T1000 (cell line): ENCODE results near the gene CASZ1.

Source experiments
- DNase-seq: peaks from one replicate; lab custom pipeline; 2025; ENCODE audit warnings: mixed read lengths; lab: John Stamatoyannopoulos, UW

The CASZ1 gene

DNA sequence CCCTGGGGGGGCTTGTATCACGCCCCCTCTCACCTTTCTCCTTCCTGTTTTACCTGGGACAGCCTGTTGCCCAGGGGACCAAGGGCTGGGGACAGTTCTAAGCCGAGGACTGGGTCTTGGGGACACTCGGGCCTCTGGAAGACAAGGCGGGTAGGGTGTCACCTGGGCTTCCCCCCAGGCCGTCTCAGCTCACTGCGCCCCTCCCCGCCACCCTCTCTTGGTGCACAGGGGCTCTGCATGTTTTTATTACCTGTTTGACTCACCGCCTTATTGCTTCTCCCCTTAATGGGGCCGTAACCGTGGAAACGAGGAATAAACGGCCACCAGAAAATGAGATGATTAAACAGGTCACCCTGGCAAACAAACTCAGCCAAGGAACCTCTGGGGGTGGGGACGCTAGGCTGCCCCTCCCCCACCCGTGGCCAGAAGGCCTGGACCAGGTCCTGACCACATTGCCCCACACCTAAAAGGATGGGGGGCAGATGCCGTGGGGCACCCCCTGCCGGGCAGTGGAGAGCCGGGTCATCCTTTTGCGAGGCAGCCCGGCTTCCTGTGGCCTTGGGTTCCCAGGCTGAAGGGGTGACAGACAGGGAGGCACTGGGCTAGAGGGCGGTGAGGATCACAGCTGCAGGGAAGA is 109.9 kb downstream of the CASZ1 start:
- peak; percentile 27 for DNase-seq

DNA sequence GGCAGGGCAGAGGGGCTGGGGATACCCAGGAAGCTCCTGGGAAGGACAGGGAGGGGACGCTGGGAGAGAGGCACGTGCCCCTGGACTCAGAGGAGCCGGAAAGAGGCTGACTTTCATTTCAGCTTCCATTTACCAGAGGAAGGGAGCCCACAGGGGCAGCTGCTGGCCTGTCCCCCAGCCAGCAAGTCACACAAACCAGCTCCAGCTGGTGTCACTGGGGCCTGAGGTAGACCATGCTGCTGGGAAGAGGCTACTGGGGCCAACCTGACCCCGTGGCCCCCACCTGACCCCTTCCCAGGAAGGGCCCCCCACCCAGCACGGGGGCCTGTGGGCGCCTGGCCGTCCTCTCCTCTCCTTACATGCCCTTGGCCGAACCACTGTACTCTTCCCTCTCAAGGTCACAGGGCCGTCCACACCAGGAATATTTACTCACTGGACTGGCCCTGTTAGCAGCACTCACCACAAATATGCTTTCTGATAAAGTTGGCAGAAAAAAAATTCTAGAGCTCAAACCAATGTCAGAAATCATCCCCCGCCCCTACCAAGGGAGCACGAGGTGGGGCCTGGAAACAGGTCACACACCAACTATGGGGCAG is 110.5 kb downstream of the CASZ1 start:
- no peak for DNase-seq

DNA sequence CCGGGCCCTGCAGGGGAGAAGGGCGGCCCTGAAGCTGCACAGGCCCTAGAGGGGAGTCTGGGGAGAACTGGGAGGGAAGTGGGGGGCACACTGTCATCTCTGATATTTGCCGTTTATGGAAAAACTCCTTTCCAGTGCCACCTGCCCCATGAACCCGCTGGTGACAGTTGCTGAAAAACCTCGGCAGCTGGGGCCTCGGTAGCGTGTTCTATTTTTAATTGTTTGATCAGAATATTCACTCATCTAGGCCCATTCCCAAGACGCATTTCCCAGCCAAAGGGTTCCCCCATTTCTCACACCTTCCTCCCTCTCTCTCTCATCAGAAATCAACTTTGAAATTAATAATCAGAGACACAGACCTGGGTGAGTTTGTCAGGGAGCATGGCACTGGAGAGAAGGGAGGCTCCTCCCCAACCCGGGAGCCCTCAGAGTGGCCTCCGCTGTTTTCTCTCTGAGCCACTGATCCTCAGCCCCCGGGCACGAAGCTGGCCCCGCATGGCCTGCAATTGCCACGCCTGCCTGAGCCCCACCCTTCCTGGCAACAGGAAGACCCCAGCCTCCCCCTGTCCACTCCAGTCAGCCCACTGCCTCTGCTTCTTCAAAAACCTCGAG is 111.1 kb downstream of the CASZ1 start:
- no peak for DNase-seq

DNA sequence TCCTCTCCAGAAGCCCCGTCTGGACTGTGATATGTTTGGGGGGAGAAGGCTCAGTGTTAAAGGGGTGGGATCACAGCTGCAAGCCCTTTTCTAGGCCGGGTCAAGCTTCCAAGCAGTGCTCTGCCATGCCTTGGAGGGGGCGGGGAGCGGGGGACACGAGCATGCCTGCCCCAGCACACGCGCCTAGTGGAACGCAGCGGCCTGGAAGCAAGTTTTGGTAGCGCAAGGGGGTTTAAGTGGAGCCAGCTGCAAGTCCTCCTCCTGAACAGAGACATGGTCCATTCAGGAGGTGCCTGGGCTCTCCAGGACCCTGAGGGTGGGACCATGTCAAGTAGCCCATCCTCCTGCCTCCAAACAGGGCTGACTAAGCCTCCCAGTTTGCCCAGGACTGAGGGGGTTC is 112.2 kb downstream of the CASZ1 start:
- DNase-seq: no peak

DNA sequence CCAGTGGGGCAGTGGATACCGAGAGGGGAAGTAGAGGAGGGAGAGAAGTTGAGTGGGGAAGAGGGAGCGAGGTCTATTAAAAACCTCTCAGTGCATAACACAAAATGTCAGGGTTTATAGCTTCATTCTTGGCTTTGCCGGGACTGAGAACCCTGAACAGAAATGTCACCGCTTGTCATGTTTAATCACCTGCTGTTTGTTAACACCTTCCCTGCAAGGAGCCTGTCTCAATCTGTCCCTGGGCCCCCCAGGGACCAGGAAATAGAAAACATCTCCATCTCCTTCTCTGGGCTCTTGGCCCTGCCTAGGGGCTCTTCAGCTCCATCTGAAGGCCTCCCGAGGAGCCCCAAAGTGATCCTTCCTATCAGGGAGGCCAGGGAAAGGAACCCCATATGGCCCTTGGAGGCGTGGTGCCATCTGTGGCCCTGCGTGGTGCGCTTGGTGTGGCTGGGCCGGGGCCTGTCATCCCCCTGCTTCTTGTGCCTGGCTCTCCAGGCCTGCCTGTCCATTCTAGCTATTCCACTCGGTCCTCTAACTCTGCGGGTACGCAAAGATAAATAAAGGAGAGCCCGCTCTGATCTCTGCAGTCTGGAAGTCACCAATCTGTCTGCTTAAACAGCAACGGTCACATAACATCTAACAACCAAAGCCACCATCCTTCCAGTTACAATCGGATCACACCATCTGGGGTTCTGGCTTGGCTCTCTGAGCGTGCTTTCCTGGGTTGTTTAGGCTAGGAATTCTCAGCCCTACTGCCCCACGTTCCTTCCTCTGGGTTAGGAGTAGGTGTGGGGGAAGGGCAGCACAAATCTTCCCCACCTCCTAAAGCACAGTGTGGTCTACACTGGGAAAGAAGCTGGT is 113.8 kb downstream of the CASZ1 start:
- DNase-seq: no peak

DNA sequence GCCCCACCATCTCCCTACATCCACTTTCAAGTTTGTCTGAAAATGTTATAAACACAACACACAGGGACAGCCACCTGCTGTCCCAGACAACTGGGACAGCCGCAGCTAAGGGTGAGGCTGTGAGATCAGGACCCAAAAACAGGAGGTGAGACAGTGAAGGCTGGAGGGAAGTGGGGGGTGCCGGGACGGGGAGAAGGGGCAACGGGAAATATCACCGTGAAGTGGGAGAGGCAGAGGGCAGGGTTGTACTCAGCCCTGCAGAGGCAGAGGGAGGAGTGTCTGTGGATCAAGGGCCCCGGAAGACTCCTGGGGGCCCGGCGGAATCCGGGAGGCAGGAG is 114.4 kb downstream of the CASZ1 start:
- no peak for DNase-seq

DNA sequence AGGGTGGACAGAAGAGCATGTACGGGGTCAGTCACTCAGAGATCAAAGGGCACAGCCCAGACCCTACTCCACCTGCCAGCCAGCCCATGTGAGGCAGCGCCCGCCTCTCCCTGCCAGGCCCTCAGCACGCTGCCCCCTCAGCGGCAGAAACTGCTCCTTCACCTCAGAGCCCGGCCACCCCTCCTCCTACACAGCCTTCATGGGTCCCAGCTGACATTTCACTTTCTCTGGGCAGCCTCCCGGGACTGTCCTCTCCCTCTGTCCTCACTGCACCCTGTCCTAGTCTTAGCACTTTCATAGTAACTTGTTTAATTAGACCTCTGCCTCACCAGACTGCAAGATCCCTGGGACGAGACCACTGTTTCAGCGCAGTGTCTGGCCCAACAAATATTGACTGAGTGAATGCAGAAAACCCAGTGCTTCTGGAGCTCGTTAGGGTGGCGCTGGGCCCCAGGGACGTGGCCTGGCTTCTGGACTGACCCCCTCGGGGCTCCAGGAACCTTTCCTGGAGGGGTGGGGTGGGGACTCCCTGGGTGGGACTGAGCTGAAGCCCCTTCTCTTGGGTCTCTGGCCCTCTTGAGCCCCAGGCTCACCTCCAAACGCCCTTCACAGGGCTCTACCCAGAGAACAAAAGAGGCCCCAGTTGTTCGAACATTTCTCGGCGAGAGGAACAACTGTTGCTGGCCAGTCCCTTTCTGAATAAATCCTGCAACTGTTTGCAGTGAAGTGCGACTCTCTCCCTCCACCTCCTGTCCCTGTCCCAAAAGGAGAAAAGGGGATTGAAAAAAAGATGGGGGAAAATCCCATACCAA is 114.9 kb downstream of the CASZ1 start:
- DNase-seq: no peak

DNA sequence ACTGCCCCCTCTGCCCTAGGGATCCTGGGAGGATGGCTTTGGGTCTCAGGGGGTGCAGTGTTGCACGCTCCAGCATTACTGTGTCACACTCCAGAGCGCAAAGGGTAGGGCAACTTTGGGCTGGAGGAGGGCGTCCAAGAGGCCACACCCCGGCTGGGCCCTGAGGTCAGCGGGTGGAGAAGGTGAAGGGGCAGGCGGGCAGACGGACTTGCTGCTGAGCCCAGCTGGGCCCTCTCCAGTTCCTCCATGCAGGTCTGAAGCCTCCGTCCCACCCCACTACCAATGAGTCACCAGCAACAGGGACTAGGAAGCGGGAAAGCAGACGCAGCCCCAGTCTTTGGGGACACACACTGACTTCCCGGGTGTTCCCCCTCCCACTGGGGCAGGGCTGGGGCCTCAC is 116.0 kb downstream of the CASZ1 start:
- no peak for DNase-seq

DNA sequence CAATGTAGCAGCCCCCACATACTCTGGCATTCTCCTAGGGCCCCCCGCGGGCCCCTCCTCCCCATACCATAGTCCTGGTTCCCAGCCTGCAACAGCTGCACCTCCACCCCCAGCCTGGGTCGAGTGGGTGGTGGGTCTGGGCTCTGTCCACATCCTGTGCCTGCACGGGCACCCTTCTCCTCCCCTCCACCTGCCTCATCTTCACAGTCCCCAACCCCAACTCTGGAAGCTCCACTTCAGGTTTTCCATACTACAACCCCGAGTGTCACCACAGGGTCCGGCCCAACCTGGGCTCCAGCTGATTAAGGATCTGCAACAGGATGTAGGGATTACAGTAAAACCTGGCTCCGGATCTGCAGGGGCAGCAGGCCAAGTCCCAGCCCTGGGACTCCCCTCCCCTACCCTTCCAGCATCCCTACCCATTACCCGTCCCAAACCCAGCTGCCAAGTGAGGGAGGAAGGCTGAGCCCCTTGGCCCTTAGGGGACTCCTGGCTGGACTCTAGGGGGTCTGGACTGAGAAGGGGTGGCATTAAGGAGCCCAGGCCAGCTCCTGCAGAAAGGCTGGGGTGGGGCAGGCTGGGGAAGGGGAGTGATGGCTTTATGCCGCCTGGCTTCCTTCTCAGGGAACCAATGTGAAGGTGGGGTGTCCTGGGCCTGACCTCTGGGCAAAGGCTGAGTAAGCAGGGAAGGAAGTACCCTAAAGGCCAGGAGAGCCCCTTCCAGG is 116.8 kb downstream of the CASZ1 start:
- DNase-seq: no peak

DNA sequence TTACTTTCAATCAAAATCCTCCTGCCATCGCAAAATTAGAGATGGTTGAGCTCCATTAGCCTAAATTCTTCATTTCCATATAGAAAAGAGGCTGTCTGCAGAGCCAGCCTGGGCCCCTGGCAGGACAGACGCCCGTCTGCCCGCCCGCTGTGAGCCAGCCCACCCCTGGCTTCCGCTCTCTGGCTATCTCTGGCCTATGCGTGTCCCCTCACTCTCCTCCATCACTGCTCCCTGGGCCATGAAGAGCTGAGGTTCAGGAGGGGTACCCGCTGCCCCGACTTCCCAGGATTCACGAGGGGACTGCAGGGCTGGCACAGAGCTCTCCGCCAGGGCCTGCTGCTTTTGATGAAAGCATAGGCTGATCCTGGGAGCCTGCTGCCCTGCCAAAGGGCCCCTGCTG is 117.6 kb downstream of the CASZ1 start:
- DNase-seq: no peak

DNA sequence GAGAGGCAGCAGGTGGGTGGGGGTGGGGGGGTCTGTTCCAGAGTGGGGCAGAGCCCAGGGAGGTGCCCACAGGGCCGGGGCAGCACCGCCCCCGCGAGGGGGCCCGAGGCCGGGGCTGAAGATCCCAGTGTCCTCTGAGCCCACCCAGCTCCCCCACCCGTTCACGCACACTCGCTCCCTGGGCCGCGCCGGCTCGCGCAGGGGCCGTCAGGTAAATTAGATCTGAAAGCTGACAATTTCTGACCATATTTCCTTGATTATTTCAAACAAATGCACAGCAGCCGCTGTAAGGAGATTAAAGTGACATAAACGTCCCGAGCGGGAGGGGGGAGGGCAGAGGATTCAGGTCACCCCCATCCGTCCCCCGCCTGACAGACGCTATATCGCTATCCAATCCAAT is 118.0 kb downstream of the CASZ1 start:
- no peak for DNase-seq

DNA sequence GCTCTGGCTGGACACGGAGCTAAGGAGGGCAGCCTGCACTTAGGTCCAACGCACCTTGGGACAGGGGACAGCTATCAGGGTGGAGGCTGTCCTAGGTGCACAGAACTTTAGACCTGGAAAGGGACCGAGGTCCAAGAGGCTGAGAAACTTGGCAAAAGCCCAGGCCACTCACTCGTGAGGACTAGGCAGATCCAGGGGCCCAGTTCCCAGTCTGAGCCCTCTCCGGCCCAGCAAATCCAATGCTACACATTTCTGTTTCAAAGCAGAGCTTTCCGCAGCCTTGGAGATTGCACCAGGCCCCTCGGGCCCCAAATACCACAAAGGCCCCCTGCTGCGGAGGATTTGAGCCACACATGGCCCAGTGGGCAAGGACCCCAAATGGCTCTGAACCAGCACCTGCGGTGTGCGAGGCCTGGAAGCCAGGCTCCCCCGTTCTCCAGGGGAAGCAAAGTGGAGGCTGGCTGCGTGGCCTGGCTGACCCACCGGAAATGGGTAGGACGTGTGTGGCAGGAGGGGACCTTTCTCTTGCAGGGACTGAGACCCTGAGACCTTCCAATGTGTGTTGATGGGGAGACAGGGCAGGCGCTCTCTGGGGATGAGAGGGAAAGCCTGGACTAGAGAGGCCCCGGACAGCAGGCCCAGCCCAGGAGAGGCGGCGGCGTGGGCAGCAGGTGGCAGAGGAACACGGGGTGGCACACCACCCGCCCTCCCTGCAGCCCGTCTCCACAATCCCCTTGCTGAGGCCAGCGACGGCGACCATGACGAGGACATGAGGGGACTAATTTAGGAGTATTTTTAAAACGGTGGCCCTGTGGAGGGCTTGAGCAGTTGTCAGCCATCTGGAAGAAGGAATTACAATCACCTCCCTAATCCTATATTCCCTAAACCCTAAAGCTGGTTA is 118.7 kb downstream of the CASZ1 start:
- DNase-seq: no peak

DNA sequence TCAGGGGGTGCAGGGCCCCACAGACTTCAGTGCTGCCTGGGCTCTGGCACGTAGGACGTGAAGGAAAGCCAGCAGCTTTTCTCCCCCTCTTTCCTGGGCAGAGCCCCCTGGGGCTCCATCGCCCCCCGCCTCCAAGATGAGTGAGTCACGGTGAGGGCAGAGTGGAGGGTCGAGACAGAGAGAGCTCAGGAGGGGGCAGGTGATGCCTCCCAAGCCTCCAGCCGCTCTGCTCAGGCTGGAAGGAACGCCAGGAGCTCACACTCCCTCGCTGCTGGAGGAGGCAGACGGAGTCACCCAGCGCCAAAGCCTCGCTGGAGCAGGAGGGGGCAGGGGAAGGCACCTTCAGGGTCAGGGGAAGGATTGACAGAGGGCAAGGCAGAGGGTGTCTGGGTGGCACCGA is 119.5 kb downstream of the CASZ1 start:
- no peak for DNase-seq

DNA sequence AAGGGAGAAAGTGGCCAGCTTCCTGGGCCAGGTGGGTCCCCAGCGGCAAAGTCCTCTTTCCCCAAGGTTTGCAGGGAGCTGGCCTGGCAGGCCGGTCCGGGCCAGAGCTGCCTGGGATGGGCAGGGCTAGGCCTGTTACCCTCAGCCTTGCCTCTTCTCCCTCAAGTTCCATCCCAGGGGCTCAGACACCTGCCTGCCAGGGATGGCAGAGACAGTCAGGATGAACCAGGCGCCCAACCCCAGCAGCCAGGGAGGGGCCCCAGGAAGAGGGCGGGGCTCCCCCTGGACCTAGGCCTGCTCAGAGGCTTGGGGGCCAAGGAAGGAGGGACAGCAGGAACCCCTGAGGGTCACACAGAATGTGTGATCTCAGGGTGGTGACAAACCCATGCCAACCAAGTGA is 120.6 kb downstream of the CASZ1 start:
- no peak for DNase-seq

DNA sequence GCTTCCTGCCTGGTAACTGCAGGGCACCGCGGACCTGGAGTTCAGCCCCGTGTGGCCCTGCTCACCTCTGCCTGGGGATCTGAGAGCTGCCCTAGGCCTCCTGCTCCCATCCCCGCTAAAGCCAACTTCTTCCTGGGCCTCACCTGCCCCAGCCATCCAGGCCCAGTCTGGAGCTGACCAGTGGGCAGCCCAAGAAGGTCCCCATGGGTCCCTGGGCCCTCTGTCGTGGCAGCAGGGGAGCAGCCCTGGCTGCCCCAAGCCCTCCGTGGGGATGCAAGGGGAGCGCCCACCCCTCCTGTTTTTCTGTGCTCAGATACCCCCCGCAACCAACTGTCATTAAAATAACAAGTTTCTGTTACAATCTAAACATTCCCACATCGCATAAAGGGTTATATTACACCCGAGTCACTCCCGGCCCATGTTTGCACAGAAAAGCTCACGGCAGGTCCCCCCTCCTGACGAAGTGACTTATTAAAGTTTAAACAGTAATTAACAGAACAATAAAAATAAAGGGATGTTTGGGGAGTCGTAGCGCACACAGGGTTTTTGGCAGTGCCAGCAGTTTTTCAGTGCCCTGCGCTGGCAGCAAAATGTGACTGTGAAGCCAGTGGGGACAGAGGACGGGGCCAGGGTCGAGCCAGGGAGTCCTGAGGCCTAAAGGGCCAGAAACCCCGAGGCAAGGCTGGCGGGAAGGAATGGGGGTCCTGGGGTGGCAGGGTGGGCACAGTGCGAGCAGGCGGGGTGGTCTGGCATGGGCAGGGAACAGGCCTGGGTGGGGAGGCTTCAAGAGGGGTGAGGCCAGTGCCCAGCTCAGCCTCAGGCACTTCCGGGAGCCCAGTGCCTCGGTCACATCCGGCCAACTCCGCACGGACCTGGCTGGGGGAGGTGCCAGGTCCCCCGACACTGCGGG is 121.5 kb downstream of the CASZ1 start:
- no peak for DNase-seq

DNA sequence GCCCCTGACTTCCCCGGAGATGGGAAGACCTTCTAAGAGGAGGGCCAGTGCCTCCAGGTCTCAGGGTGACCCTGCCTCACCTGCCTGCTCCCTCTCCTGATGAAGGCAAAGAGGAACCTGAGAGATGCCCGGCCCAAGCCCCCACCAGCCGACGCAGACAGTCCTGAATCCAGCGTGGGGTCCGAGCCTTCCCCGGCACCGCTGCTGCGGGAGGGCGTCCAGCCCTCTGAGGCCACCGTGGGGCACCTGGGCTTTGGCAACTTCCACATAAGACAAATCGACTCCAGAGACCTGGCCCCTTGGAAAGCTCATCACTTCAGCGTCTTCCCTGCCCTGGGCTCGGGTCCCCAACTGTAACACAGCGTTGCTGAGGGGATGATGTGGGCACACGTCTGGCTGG is 122.2 kb downstream of the CASZ1 start:
- DNase-seq: no peak

DNA sequence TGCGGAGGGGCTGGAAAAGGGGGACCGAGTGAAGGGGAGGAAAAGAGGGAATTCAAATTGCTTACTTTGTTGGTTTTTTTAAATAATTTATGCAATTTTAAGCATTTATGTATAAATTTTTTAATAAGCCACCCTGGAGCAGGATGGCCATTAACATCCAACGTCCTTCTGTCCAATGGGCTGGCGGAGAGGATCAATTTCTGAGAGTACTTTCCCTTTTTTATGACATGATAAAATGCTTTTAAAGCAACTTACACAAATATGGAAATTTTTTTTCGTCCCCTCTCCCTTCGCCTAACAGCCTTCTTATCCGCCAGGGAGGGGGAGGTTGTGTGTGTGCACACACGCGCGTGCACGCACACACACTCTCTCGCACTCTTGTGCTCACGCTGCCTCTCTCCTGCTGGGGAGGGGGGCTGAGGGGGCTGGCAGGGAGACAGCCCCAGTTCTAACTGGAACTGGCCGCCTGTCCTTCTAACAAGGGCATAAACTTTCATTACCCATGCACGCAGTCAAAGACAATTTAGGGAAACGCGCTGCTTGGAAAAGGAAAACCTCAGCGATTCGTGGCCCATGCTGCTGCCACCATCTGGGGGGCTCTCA is 123.2 kb downstream of the CASZ1 start:
- no peak for DNase-seq

DNA sequence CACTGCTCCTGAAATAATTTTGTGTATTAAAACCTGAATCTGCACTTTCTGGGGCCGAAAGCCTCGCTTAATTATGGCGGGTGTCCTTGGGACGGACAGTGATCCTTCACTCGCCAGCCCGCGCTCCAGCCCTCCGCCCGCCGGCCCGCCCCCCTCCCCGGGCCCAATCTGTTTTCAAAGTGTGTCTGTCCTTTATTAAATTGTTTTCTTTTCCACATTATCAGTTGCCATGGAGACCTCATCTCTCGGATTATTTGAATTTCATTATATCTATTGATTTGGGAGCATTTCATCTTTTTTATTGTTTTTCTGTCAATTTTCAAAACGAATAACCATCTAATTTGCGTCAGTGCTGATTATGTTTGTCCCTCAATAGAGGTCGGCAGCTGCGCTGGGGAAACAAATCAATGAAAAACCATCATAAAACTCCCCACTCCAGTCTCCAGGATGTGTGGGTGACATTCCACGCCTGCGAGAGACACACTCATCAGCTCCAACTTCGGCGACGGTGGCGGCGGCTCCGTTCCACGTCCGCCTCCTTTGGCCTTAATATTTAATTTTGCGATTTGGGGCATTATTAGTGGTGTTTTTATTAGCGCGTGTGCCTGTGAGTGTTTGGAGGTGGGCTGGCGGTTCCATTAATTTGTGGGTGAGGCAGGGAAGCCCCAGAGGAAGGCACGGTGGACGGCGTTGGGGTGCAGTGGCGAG is 123.9 kb downstream of the CASZ1 start:
- no peak for DNase-seq
